NAMALWA (cell line): ENCODE results near the gene SUPT20H.

ENCODE experiments used
- DNase-seq: peaks from one replicate; pipeline ENCODE4 v3.0.0-alpha.2; 2015; ENCODE audit warnings: low spot score

The SUPT20H gene

GRCh38 chr13:37058910-37059847, at the start of gene SUPT20H:
TSS of gene SUPT20H (minus strand) at chr13:37059688. CDS start at chr13:37051490, 8,198 bp downstream.
- DNase-seq, result peak; percentile 91

GRCh38 chr13:37109051-37109678, 49.7 kb upstream of the SUPT20H start:
- DNase-seq, result peak; percentile 53

GRCh38 chr13:37107868-37108267, 48.4 kb upstream of the SUPT20H start:
- no peak for DNase-seq

GRCh38 chr13:37107456-37107855, 48.0 kb upstream of the SUPT20H start:
- DNase-seq, result no peak

- DNase-seq, result no peak
These were observed 47.2 kb upstream of the SUPT20H start for GRCh38 chr13:37106642-37107041.

GRCh38 chr13:37105251-37105714, 45.8 kb upstream of the SUPT20H start, which contains the start of gene CSNK1A1L:
TSS of gene CSNK1A1L (minus strand) at chr13:37105664. CDS start at chr13:37105256, 408 bp downstream.
- DNase-seq, result no peak

GRCh38 chr13:37102896-37103295, 43.4 kb upstream of the SUPT20H start:
- DNase-seq, result no peak

GRCh38 chr13:37101201-37101600, 41.7 kb upstream of the SUPT20H start:
- no peak for DNase-seq

- DNase-seq, result no peak
These were observed 41.2 kb upstream of the SUPT20H start for GRCh38 chr13:37100731-37101130.

GRCh38 chr13:37097076-37097475, 37.6 kb upstream of the SUPT20H start:
- no peak for DNase-seq

GRCh38 chr13:37094840-37095239, 35.4 kb upstream of the SUPT20H start:
- no peak for DNase-seq

GRCh38 chr13:37094099-37094498, 34.6 kb upstream of the SUPT20H start:
- no peak for DNase-seq

GRCh38 chr13:37091835-37092234, 32.3 kb upstream of the SUPT20H start:
- DNase-seq, result no peak

- no peak for DNase-seq
These were observed 31.4 kb upstream of the SUPT20H start for GRCh38 chr13:37090912-37091311.

- no peak for DNase-seq
These were observed 30.0 kb upstream of the SUPT20H start for GRCh38 chr13:37089495-37089894.

GRCh38 chr13:37087486-37087885, 28.0 kb upstream of the SUPT20H start:
- DNase-seq, result no peak

GRCh38 chr13:37085606-37086005, 26.1 kb upstream of the SUPT20H start:
- DNase-seq, result no peak

- no peak for DNase-seq
These were observed 17.3 kb upstream of the SUPT20H start for GRCh38 chr13:37076818-37077217.

GRCh38 chr13:37075164-37075563, 15.7 kb upstream of the SUPT20H start:
- DNase-seq, result no peak

GRCh38 chr13:37074703-37075102, 15.2 kb upstream of the SUPT20H start:
- peak; percentile 56 for DNase-seq

GRCh38 chr13:37072024-37072423, 12.5 kb upstream of the SUPT20H start:
- no peak for DNase-seq

GRCh38 chr13:37070956-37071355, 11.5 kb upstream of the SUPT20H start:
- DNase-seq, result no peak

- no peak for DNase-seq
These were observed 10.7 kb upstream of the SUPT20H start for GRCh38 chr13:37070145-37070695.
